Ectodermal cell (in vitro differentiated cells): Measurements from ENCODE around the gene WNT8B.

ENCODE experiments used
- H3K27ac ChIP-seq: 2 replicates; pipeline ENCODE4 v1.7.0; 2013; ENCODE audit warnings: mild to moderate bottlenecking, low read depth, low read length; ENCODE audit not compliant: insufficient read depth, poor library complexity, severe bottlenecking
- H3K27me3 ChIP-seq: 2 replicates; pipeline ENCODE4 v1.7.0; 2013; ENCODE audit warnings: mild to moderate bottlenecking, low read length; ENCODE audit not compliant: insufficient read depth, control insufficient read depth, poor library complexity, severe bottlenecking
- H3K36me3 ChIP-seq: one replicate; pipeline ENCODE4 v1.7.0; 2013; ENCODE audit warnings: low read length; ENCODE audit not compliant: control insufficient read depth, insufficient read depth
- H3K4me1 ChIP-seq: one replicate; pipeline ENCODE4 v1.7.0; 2013; ENCODE audit warnings: low read length; ENCODE audit not compliant: control insufficient read depth, insufficient read depth
- H3K4me3 ChIP-seq: 2 replicates; pipeline ENCODE4 v1.7.0; 2013; ENCODE audit warnings: low read depth, low read length, control low read depth; ENCODE audit not compliant: insufficient read depth
- H3K9me3 ChIP-seq: 2 replicates; pipeline ENCODE4 v1.7.0; 2013; ENCODE audit warnings: mild to moderate bottlenecking, low read length, moderate library complexity; ENCODE audit not compliant: control insufficient read depth
- WGBS, 2 experiments: methylation state at CpG; one replicate each; pipeline ENCODE4 v1.1.7; 2013; ENCODE audit warnings: missing lambda C conversion rate in 2 of 2; 5-methylcytosine and 5-hydroxymethylcytosine counted together

Gene WNT8B

DNA sequence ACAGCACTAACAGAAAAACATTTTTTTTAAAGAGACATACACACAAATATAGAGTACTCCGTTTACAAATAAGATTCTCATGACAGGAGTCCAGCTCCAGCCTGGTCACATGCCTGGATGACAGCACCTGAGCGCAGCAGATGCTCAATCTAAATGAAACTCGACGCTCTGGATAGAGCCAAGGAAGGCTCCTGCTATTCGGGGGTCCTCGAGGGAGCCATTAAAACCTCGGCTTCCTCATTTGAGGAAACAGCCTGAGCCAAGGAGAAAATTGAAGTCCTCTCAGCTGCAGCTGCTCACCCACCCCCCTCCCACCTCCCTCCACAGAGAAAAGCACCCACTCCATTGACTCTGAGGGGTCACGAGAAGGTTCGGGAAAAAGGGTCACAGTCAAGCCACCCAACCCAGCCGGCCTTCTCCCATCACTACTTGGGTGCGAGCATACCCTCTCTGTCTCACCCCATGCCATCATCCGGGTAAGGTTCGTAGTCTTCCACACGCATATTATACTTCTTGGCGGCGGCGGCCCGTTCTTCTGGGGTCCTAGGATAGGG lies 66.2 kb downstream of the WNT8B start:
- WGBS, 2 experiments: 10 to 11% methylated on average over 18 of the region's 18 CpGs
- peak overlapping the region; percentile 76 for H3K4me3 ChIP-seq
- H3K36me3 ChIP-seq: peaks cover 25% of the 10 kb centered on the region
- no peaks in the 10 kb centered on the region for H3K9me3 ChIP-seq
- no peak overlapping the region for H3K27ac ChIP-seq
- peaks cover 6% of the 10 kb centered on the region for H3K4me1 ChIP-seq
- H3K27me3 ChIP-seq: no peaks in the 10 kb centered on the region

DNA sequence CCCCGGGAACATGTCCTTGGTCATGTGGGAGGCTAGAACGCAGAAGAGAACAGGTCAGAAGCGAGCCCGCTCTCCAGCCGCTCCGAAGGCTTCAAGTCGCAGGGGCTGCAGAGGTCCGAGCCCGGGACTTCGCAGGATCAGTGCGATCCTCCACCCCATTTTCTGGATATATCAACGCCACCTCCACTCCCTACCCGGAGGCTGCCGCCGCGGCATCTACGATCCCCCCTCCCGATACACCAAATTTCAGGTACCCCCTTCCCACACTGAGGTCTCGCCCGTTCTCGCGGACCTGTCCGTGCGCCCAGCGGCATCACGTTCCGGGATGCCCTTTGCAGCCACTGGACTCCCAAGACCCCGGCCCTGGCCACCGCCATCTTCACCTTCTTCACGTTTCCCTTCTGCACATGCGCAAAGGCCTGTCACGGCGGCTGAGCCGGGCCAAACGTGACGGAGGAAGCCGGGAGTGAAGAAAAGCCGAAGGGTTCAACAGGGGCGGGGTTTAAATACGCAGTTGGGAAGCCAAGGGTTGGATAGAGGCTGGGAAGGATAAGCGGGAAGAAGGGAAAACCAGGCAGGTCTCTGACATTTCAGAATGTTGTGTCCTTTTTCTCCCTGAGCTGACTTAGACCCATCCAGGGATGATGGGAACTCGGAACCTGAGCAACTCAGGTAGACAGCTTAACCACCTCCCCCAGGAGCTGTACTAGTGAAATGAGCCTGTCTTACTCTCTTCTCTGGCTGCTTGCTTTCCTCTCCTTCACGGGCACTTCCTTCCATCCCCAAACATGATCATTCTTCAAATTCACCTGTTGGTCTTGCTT lies 66.9 kb downstream of the WNT8B start, which contains the start of gene NDUFB8:
NDUFB8 (minus strand) TSS at position 397 of the 824 bp plus-strand sequence; CDS start at position 377, 20 bp downstream.
- H3K9me3 ChIP-seq: no peaks in the 10 kb centered on the region
- WGBS, 2 experiments: 2% methylated on average over 43 of the region's 43 CpGs
- H3K4me1 ChIP-seq: peaks cover 6% of the 10 kb centered on the region
- H3K27me3 ChIP-seq: no peaks in the 10 kb centered on the region
- peaks cover 18% of the 10 kb centered on the region for H3K36me3 ChIP-seq
- H3K4me3 ChIP-seq: peak within 1 kb of the TSS; percentile 76
- no peak within 1 kb of the TSS for H3K27ac ChIP-seq

DNA sequence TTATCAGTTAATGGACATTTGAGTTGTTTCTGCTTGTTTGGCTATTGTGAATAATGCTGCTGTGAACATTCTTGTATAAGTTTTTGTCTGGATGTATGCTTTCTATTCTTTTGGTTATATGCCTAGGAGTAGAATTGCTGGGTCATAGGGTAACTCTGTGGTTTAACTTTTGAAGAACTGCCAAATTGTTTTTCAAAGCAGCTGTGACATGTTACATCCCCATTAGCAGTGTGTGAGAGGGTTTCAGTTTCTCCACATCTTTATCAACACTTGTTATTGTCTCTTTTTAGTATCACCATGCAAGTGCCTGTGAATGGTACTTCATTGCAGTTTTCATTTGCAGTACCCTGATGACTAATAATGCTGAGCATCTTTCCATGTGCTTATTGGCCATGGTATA lies 69.0 kb downstream of the WNT8B start:
- Histone ChIP-seq H3K4me3 (no peak overlapping the region), H3K27ac (no peak overlapping the region), H3K9me3 (no peaks in the 10 kb centered on the region), H3K27me3 (no peaks in the 10 kb centered on the region), H3K36me3 (peaks cover 3% of the 10 kb centered on the region), H3K4me1 (peaks cover 12% of the 10 kb centered on the region)
